Naive B cell (primary cell): ENCODE data around the gene IER2. TPM values are rescaled to one million over a fixed set of nuclear protein-coding genes. Genes with fewer than 3 reads are reported as not detected.

Experiments used
- ATAC-seq, 2 donors: fragments of 150-1000 bp; cut with Tn5 transposase; 2 replicates each; pipeline ENCODE4 v1.10.0; 2021; ENCODE audit warnings: low read depth in 2 of 2, mild to moderate bottlenecking in 2 of 2, moderate library complexity in 2 of 2
- DNase-seq: peaks from one replicate; pipeline ENCODE4 v3.0.0; 2022
- H3K27ac Mint-ChIP-seq, 6 donors: one replicate each; pipeline ENCODE4 v1.8.0; 2020 to 2022; ENCODE audit warnings: mild to moderate bottlenecking in 6 of 6, mixed read lengths in 6 of 6, moderate library complexity in 5 of 6, inconsistent platforms in 2 of 6
- H3K27me3 Mint-ChIP-seq, 3 donors: one replicate each; pipeline ENCODE4 v1.8.0; 2021 to 2022; ENCODE audit warnings: mixed read lengths in 3 of 3, mild to moderate bottlenecking in 1 of 3
- H3K36me3 Mint-ChIP-seq, 2 donors: one replicate each; pipeline ENCODE4 v1.8.0; 2020 to 2022; ENCODE audit warnings: mixed read lengths in 2 of 2, inconsistent platforms in 1 of 2, mild to moderate bottlenecking in 1 of 2
- H3K4me1 Mint-ChIP-seq, 3 donors: one replicate each; pipeline ENCODE4 v1.8.0; 2020 to 2022; ENCODE audit warnings: mixed read lengths in 3 of 3, inconsistent platforms in 1 of 3, mild to moderate bottlenecking in 1 of 3, moderate library complexity in 1 of 3
- H3K4me3 Mint-ChIP-seq, 8 donors: one replicate each; pipeline ENCODE4 v1.8.0; 2020 to 2022; ENCODE audit warnings: mild to moderate bottlenecking in 8 of 8, mixed read lengths in 8 of 8, moderate library complexity in 8 of 8, inconsistent platforms in 2 of 8
- H3K9me3 Mint-ChIP-seq, 7 donors: one replicate each; pipeline ENCODE4 v1.8.0; 2020 to 2022; ENCODE audit warnings: mixed read lengths in 7 of 7, mild to moderate bottlenecking in 5 of 7, inconsistent platforms in 2 of 7, moderate library complexity in 1 of 7
- polyA plus RNA-seq, 6 donors: library from polyadenylated mRNA; unstranded; fragments of 300-500 nt; fragmentation: Illumina TruSeq; gene quantifications; one replicate each; pipeline ENCODE4 v1.2.3, GENCODE V29; 2021; ENCODE audit warnings: low read depth in 6 of 6

IER2 gene
- polyA plus RNA-seq, 6 donors from 2014 or later = 351 to 1,131 (median 562) TPM

GRCh38 chr19:13112555-13112954 is 37.7 kb upstream of the IER2 start:
- H3K27ac Mint-ChIP-seq = peak overlapping the region in 2 of 6 donors; percentile 24 to 60

GRCh38 chr19:13115936-13116281 is 34.3 kb upstream of the IER2 start:
- peak overlapping the region; percentile 88 to 99 (median 94) for H3K4me3 Mint-ChIP-seq
- peak overlapping the region in 4 of 6 donors; percentile 30 to 97 (median 64) for H3K27ac Mint-ChIP-seq
- H3K9me3 Mint-ChIP-seq = no peaks in the 10 kb centered on the region
- ATAC-seq (no peak), DNase-seq (no peak)
- H3K36me3 Mint-ChIP-seq = no peaks in the 10 kb centered on the region
- peaks cover 27 to 56% (median 38%) of the 10 kb centered on the region in 3 donors for H3K4me1 Mint-ChIP-seq
- H3K27me3 Mint-ChIP-seq = no peaks in the 10 kb centered on the region

More at GRCh38 chr19:13112555-13112954, 37.7 kb upstream of the IER2 start:
- Mint-ChIP-seq H3K4me1 (peaks cover 11 to 39% (median 18%) of the 10 kb centered on the region in 3 donors), H3K27me3 (no peaks in the 10 kb centered on the region), H3K36me3 (no peaks in the 10 kb centered on the region), H3K4me3 (no peak overlapping the region), H3K9me3 (no peaks in the 10 kb centered on the region)
- ATAC-seq (no peak), DNase-seq (no peak)

- peak; percentile 89 for DNase-seq
- Mint-ChIP-seq H3K27me3 (no peaks in the 10 kb centered on the region), H3K9me3 (no peaks in the 10 kb centered on the region), H3K36me3 (no peaks in the 10 kb centered on the region), H3K4me1 (peaks cover 30 to 62% (median 43%) of the 10 kb centered on the region in 3 donors), H3K27ac (peak within 1 kb of the TSS; percentile 62 to 97 (median 86)), H3K4me3 (peak within 1 kb of the TSS; percentile 88 to 99 (median 94))
- ATAC-seq = peak; percentile 63 to 65
These were observed 33.7 kb upstream of the IER2 start, which contains the start of gene TRMT1 for GRCh38 chr19:13116282-13117175. TRMT1 (minus strand) TSS chr19:13116740; CDS start chr19:13116399, 341 bp downstream.

- DNase-seq = no peak
- Mint-ChIP-seq H3K36me3 (no peaks in the 10 kb centered on the region), H3K27me3 (no peaks in the 10 kb centered on the region), H3K4me3 (peak overlapping the region; percentile 88 to 99 (median 94)), H3K4me1 (peaks cover 36 to 70% (median 50%) of the 10 kb centered on the region in 3 donors), H3K27ac (peak overlapping the region; percentile 30 to 97 (median 82)), H3K9me3 (no peaks in the 10 kb centered on the region)
- ATAC-seq = peak; percentile 3 to 16
These were observed 32.9 kb upstream of the IER2 start for GRCh38 chr19:13117176-13117771.

- Mint-ChIP-seq H3K27ac (peak within 1 kb of the TSS; percentile 30 to 97 (median 88)), H3K4me3 (peak within 1 kb of the TSS; percentile 88 to 99 (median 94)), H3K36me3 (no peaks in the 10 kb centered on the region), H3K9me3 (no peaks in the 10 kb centered on the region), H3K4me1 (peaks cover 38 to 73% (median 56%) of the 10 kb centered on the region in 3 donors), H3K27me3 (no peaks in the 10 kb centered on the region)
- DNase-seq (peak; percentile 90), ATAC-seq (peak; percentile 86 to 87)
These were observed 32.3 kb upstream of the IER2 start, which contains the start of gene NACC1 for GRCh38 chr19:13117772-13118423. NACC1 (plus strand) TSS chr19:13118264; CDS start chr19:13135208, 16,944 bp downstream.

GRCh38 chr19:13118424-13119193 is 31.6 kb upstream of the IER2 start:
- Mint-ChIP-seq H3K9me3 (no peaks in the 10 kb centered on the region), H3K27me3 (no peaks in the 10 kb centered on the region), H3K4me1 (peaks cover 43 to 71% (median 61%) of the 10 kb centered on the region in 3 donors), H3K4me3 (peak overlapping the region; percentile 77 to 95 (median 88)), H3K27ac (peak overlapping the region in 3 of 6 donors; percentile 60 to 88 (median 72)), H3K36me3 (no peaks in the 10 kb centered on the region)
- DNase-seq = peak; percentile 29
- peak; percentile 1 for ATAC-seq

GRCh38 chr19:13119627-13120026 is 30.6 kb upstream of the IER2 start:
- Mint-ChIP-seq H3K27me3 (no peaks in the 10 kb centered on the region), H3K36me3 (no peaks in the 10 kb centered on the region), H3K4me3 (peak overlapping the region; percentile 77 to 95 (median 88)), H3K9me3 (no peaks in the 10 kb centered on the region), H3K4me1 (peaks cover 43 to 71% (median 61%) of the 10 kb centered on the region in 3 donors), H3K27ac (peak overlapping the region in 3 of 6 donors; percentile 38 to 76 (median 72))
- DNase-seq (no peak), ATAC-seq (no peak)

GRCh38 chr19:13120031-13120430 is 30.2 kb upstream of the IER2 start:
- ATAC-seq (no peak), DNase-seq (no peak)
- peaks cover 43 to 70% (median 61%) of the 10 kb centered on the region in 3 donors for H3K4me1 Mint-ChIP-seq
- H3K36me3 Mint-ChIP-seq = no peaks in the 10 kb centered on the region
- peak overlapping the region in 6 of 8 donors; percentile 57 to 95 (median 86) for H3K4me3 Mint-ChIP-seq
- no peak overlapping the region for H3K27ac Mint-ChIP-seq
- H3K9me3 Mint-ChIP-seq = no peaks in the 10 kb centered on the region
- H3K27me3 Mint-ChIP-seq = no peaks in the 10 kb centered on the region

GRCh38 chr19:13120817-13121216 is 29.4 kb upstream of the IER2 start:
- H3K9me3 Mint-ChIP-seq = no peaks in the 10 kb centered on the region

GRCh38 chr19:13121551-13122274 is 28.5 kb upstream of the IER2 start:
- Mint-ChIP-seq H3K27me3 (no peaks in the 10 kb centered on the region), H3K36me3 (no peaks in the 10 kb centered on the region), H3K9me3 (no peaks in the 10 kb centered on the region), H3K4me3 (peak overlapping the region in 3 of 8 donors; percentile 3 to 77 (median 20)), H3K27ac (peak overlapping the region in 1 of 6 donors; percentile 26), H3K4me1 (peaks cover 36 to 55% (median 51%) of the 10 kb centered on the region in 3 donors)
- ATAC-seq = no peak
- no peak for DNase-seq

More at GRCh38 chr19:13120817-13121216, 29.4 kb upstream of the IER2 start:
- Mint-ChIP-seq H3K4me1 (peaks cover 40 to 62% (median 57%) of the 10 kb centered on the region in 3 donors), H3K4me3 (peak overlapping the region in 4 of 8 donors; percentile 51 to 95 (median 66)), H3K36me3 (no peaks in the 10 kb centered on the region), H3K27me3 (no peaks in the 10 kb centered on the region), H3K27ac (peak overlapping the region in 1 of 6 donors; percentile 6)
- ATAC-seq = no peak
- no peak for DNase-seq

- Mint-ChIP-seq H3K4me3 (peak overlapping the region in 3 of 8 donors; percentile 3 to 77 (median 20)), H3K4me1 (peaks cover 32 to 51% (median 44%) of the 10 kb centered on the region in 3 donors), H3K9me3 (no peaks in the 10 kb centered on the region), H3K27me3 (no peaks in the 10 kb centered on the region), H3K27ac (peak overlapping the region in 2 of 6 donors; percentile 26 to 44), H3K36me3 (no peaks in the 10 kb centered on the region)
- DNase-seq = no peak
- no peak for ATAC-seq
These were observed 27.8 kb upstream of the IER2 start for GRCh38 chr19:13122275-13122878.
